ENCODE results near the gene FCER2. TPM values are rescaled to one million over a fixed set of nuclear protein-coding genes. Genes with fewer than 3 reads are reported as not detected.

FCER2 gene
- not detected in 2 replicates for total RNA-seq

GRCh38 chr19:7701654-7702457, at the start of gene FCER2:
Gene FCER2, minus strand, starts transcription at chr19:7702131. Its CDS starts 2,371 bp downstream, at chr19:7699760.

GRCh38 chr19:7746903-7747884, 45.3 kb upstream of the FCER2 start, which contains the start of gene CD209:
Gene CD209, minus strand, starts transcription at chr19:7747534. Its CDS starts 23 bp downstream, at chr19:7747511.

GRCh38 chr19:7732045-7732444, 30.1 kb upstream of the FCER2 start, which contains the start of gene CLEC4G:
Gene CLEC4G, minus strand, starts transcription at chr19:7732110. Its CDS starts 8 bp downstream, at chr19:7732102.

GRCh38 chr19:7680606-7681339, 21.2 kb downstream of the FCER2 start, which contains the start of gene TRAPPC5:
Gene TRAPPC5, plus strand, starts transcription at chr19:7680833. Its CDS starts 1,421 bp downstream, at chr19:7682254.

GRCh38 chr19:7676854-7677253, 25.1 kb downstream of the FCER2 start, which contains the start of gene MCEMP1:
Gene MCEMP1, plus strand, starts transcription at chr19:7677090. Its CDS starts 31 bp downstream, at chr19:7677121.

GRCh38 chr19:7668842-7669241, 33.1 kb downstream of the FCER2 start, which contains the start of gene RETN:
Gene RETN, plus strand, starts transcription at chr19:7669049. Its CDS starts 278 bp downstream, at chr19:7669327.

Other genes starting within 250 kb of the FCER2 start
- 1.7 and 2.7 TPM in 2 replicates for gene PEX11G, start 213.1 kb downstream of the FCER2 start, total RNA-seq
- gene ZNF358, start 186.0 kb downstream of the FCER2 start, total RNA-seq = 6.6 and 9.5 TPM in 2 replicates
- 5.3 and 6.1 TPM in 2 replicates for gene MCOLN1, start 179.5 kb downstream of the FCER2 start, total RNA-seq
- 62.2 and 63.2 TPM in 2 replicates for gene PNPLA6, start 166.4 kb downstream of the FCER2 start, total RNA-seq
- not detected in 2 replicates for gene CAMSAP3, start 106.3 kb downstream of the FCER2 start, total RNA-seq
- 19.3 and 22.5 TPM in 2 replicates for gene XAB2, start 72.6 kb downstream of the FCER2 start, total RNA-seq
- 37.4 and 45.7 TPM in 2 replicates for gene PET100, start 72.3 kb downstream of the FCER2 start, total RNA-seq
- gene PCP2, start 68.4 kb downstream of the FCER2 start, total RNA-seq = not detected in 2 replicates
- 1.4 and 2.0 TPM in 2 replicates for gene STXBP2, start 65.0 kb downstream of the FCER2 start, total RNA-seq
- not detected in 2 replicates for gene RETN, start 33.1 kb downstream of the FCER2 start, total RNA-seq
- not detected in 2 replicates for gene MCEMP1, start 25.0 kb downstream of the FCER2 start, total RNA-seq
- gene TRAPPC5, start 21.3 kb downstream of the FCER2 start, total RNA-seq = 102 and 104 TPM in 2 replicates
- not detected in 2 replicates for gene CLEC4G, start 30.0 kb upstream of the FCER2 start, total RNA-seq
- not detected in 2 replicates for gene CD209, start 45.4 kb upstream of the FCER2 start, total RNA-seq
- gene CLEC4M, start 61.1 kb upstream of the FCER2 start, total RNA-seq = not detected in 2 replicates
- 13.6 and 15.2 TPM in 2 replicates for gene EVI5L, start 128.1 kb upstream of the FCER2 start, total RNA-seq
- not detected in 2 replicates for gene PRR36, start 172.3 kb upstream of the FCER2 start, total RNA-seq
- 5.5 and 6.9 TPM in 2 replicates for gene LRRC8E, start 186.4 kb upstream of the FCER2 start, total RNA-seq
- 8.1 and 8.9 TPM in 2 replicates for gene MAP2K7, start 201.7 kb upstream of the FCER2 start, total RNA-seq
- gene TGFBR3L, start 212.7 kb upstream of the FCER2 start, total RNA-seq = 0.92 and 1.1 TPM in 2 replicates
- 13.5 and 18.9 TPM in 2 replicates for gene SNAPC2, start 218.2 kb upstream of the FCER2 start, total RNA-seq
- gene CTXN1, start 224.0 kb upstream of the FCER2 start, total RNA-seq = 2.0 and 2.1 TPM in 2 replicates
- 48.4 and 54.2 TPM in 2 replicates for gene TIMM44, start 241.5 kb upstream of the FCER2 start, total RNA-seq

All from aortic smooth muscle cell (primary cell).